Suprapubic skin (tissue), 4 donors: ENCODE measurements around the gene EML1. TPM values are rescaled to one million over a fixed set of nuclear protein-coding genes. Genes with fewer than 3 reads are reported as not detected.

Experiments used
- DNase-seq, 2 donors: peaks; one replicate each; pipeline ENCODE4 v3.0.0-alpha.2; 2019; ENCODE audit warnings: low spot score in 2 of 2
- H3K27ac ChIP-seq: fragments of 200-600 bp; sonication (generic); one replicate; pipeline ENCODE4 v1.5.1; 2019
- H3K27me3 ChIP-seq: fragments of 200-600 bp; sonication (generic); one replicate; pipeline ENCODE4 v1.5.1; 2019
- H3K36me3 ChIP-seq: fragments of 200-600 bp; sonication (generic); one replicate; pipeline ENCODE4 v1.5.1; 2019
- H3K4me1 ChIP-seq: fragments of 200-600 bp; sonication (generic); one replicate; pipeline ENCODE4 v1.5.1; 2019
- H3K4me3 ChIP-seq: fragments of 200-600 bp; sonication (generic); one replicate; pipeline ENCODE4 v1.5.1; 2019; ENCODE audit warnings: mild to moderate bottlenecking
- H3K9me3 ChIP-seq: fragments of 200-600 bp; sonication (generic); one replicate; pipeline ENCODE4 v1.5.1; 2019
- EP300 ChIP-seq: sonication (generic); formaldehyde crosslinking; IDR thresholded peaks from one replicate; pipeline ENCODE4 v1.6.1; 2017; ENCODE audit warnings: antibody characterized with exemption
- POLR2A ChIP-seq, 2 donors: fragments of 450-650 bp; IDR thresholded peaks; one replicate each; pipeline ENCODE4 v1.6.1; 2017; ENCODE audit warnings: antibody characterized with exemption in 2 of 2, mild to moderate bottlenecking in 2 of 2, moderate library complexity in 2 of 2
- POLR2AphosphoS5 ChIP-seq, 3 donors: sonication (generic); formaldehyde crosslinking; IDR thresholded peaks; one replicate each; pipeline ENCODE4 v1.6.1; 2017; ENCODE audit warnings: antibody characterized with exemption in 3 of 3
- WGBS: methylation state at CpG from one replicate; pipeline ENCODE4 v1.1.5; 2018; 5-methylcytosine and 5-hydroxymethylcytosine counted together
- total RNA-seq, 4 donors: library from RNA; depleted of rRNA; stranded (reverse); fragments of >200 nt; gene quantifications; one replicate each; pipeline ENCODE4 v1.1.0, GENCODE V29; 2016
- TF ChIP-seq, protein P1 (sequence below), 2 donors: fragments of 200-600 bp in 1 of 2; fragments of 450-650 bp in 1 of 2; sonication (generic) in 1 of 2; IDR thresholded peaks; one replicate each; pipeline ENCODE4 v1.5.1; 2016 to 2019; ENCODE audit warnings: antibody characterized with exemption in 2 of 2, mild to moderate bottlenecking in 1 of 2, moderate library complexity in 1 of 2

EML1 gene, protein sequence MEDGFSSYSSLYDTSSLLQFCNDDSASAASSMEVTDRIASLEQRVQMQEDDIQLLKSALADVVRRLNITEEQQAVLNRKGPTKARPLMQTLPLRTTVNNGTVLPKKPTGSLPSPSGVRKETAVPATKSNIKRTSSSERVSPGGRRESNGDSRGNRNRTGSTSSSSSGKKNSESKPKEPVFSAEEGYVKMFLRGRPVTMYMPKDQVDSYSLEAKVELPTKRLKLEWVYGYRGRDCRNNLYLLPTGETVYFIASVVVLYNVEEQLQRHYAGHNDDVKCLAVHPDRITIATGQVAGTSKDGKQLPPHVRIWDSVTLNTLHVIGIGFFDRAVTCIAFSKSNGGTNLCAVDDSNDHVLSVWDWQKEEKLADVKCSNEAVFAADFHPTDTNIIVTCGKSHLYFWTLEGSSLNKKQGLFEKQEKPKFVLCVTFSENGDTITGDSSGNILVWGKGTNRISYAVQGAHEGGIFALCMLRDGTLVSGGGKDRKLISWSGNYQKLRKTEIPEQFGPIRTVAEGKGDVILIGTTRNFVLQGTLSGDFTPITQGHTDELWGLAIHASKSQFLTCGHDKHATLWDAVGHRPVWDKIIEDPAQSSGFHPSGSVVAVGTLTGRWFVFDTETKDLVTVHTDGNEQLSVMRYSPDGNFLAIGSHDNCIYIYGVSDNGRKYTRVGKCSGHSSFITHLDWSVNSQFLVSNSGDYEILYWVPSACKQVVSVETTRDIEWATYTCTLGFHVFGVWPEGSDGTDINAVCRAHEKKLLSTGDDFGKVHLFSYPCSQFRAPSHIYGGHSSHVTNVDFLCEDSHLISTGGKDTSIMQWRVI
- total RNA-seq: 10 to 100 TPM in 3 of 4 donors, 1 to 10 TPM in 1; 9.6 to 17.6 (median 15.4) TPM

- Histone ChIP-seq H3K9me3 (no peaks in the 10 kb centered on the region), H3K36me3 (no peaks in the 10 kb centered on the region)
- TF ChIP-seq POLR2A (IDR thresholded peaks at IDR 0.05) (peak in 1 of 2 donors; percentile 38), EP300 (no peak)
Observed at GRCh38 chr14:99793213-99794150, at the start of gene EML1. TSS of gene EML1 (plus strand) at chr14:99793413. CDS start at chr14:99793477, 64 bp downstream.

DNA sequence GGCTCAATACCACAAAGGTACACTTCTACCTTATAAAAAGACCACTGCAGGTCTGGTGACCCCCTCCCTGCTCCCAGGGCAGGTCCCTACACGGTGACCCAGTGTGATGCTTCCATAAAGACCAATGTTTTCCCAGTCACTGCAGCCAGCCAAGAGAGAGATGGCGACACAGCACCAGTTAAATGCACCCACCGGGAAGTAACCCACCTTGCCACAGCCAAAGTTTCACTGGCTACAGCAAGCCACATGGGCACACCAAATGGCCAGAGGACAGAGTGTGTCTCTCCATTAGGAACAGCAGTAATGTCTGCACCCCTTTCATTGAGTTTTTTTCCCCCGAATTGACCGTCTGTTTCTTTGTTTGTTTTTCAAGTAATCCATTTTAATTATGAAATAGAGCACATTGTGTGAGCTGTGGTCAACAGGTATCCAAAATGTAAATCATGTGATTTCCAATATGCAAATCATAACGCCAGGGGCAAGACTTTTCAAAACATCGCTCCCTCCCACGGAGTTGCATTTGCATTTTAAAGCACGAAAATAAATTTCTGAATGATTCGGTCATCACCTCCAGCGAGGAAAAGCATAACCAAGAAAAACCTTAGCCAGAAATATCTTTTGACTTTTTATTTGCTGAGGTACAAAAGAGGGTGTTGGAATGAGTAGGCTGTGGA is 48.9 kb upstream of the EML1 start:
- Histone ChIP-seq H3K4me1 (peaks cover 38% of the 10 kb centered on the region), H3K27me3 (no peaks in the 10 kb centered on the region), H3K27ac (no peak overlapping the region), H3K36me3 (no peaks in the 10 kb centered on the region), H3K9me3 (no peaks in the 10 kb centered on the region), H3K4me3 (no peak overlapping the region)
- no peak for TF ChIP-seq POLR2AphosphoS5 (IDR thresholded peaks at IDR 0.05)
- TF ChIP-seq POLR2A (IDR thresholded peaks at IDR 0.05): no peak
- TF ChIP-seq, protein P1, sequence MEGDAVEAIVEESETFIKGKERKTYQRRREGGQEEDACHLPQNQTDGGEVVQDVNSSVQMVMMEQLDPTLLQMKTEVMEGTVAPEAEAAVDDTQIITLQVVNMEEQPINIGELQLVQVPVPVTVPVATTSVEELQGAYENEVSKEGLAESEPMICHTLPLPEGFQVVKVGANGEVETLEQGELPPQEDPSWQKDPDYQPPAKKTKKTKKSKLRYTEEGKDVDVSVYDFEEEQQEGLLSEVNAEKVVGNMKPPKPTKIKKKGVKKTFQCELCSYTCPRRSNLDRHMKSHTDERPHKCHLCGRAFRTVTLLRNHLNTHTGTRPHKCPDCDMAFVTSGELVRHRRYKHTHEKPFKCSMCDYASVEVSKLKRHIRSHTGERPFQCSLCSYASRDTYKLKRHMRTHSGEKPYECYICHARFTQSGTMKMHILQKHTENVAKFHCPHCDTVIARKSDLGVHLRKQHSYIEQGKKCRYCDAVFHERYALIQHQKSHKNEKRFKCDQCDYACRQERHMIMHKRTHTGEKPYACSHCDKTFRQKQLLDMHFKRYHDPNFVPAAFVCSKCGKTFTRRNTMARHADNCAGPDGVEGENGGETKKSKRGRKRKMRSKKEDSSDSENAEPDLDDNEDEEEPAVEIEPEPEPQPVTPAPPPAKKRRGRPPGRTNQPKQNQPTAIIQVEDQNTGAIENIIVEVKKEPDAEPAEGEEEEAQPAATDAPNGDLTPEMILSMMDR (IDR thresholded peaks at IDR 0.05): no peak
- 51% methylated on average over 11 of the region's 11 CpGs for WGBS
- no peak for DNase-seq

More at GRCh38 chr14:99793213-99794150, at the start of gene EML1:
- H3K27ac ChIP-seq: peak within 1 kb of the TSS; percentile 87
- 0% methylated on average over 19 of the region's 121 CpGs for WGBS
- peak within 1 kb of the TSS; percentile 60 for H3K4me3 ChIP-seq
- no peaks in the 10 kb centered on the region for H3K27me3 ChIP-seq
- peak; percentile 84 to 89 for DNase-seq
- peaks cover 33% of the 10 kb centered on the region for H3K4me1 ChIP-seq

GRCh38 chr14:99744873-99745224 is 48.4 kb upstream of the EML1 start:
- Histone ChIP-seq H3K27me3 (no peaks in the 10 kb centered on the region), H3K36me3 (no peaks in the 10 kb centered on the region), H3K4me3 (no peak overlapping the region), H3K9me3 (no peaks in the 10 kb centered on the region), H3K27ac (no peak overlapping the region), H3K4me1 (peaks cover 40% of the 10 kb centered on the region)
- DNase-seq: no peak
- WGBS: 64% methylated on average over 7 of the region's 7 CpGs
- TF ChIP-seq POLR2A (IDR thresholded peaks at IDR 0.05): no peak
- TF ChIP-seq, protein P1 (IDR thresholded peaks at IDR 0.05): no peak
- TF ChIP-seq POLR2AphosphoS5 (IDR thresholded peaks at IDR 0.05): no peak
- TF ChIP-seq EP300: no peak

GRCh38 chr14:99745307-99745951 is 47.8 kb upstream of the EML1 start:
- Histone ChIP-seq H3K27me3 (no peaks in the 10 kb centered on the region), H3K9me3 (no peaks in the 10 kb centered on the region), H3K4me1 (peaks cover 43% of the 10 kb centered on the region), H3K4me3 (no peak overlapping the region), H3K36me3 (no peaks in the 10 kb centered on the region), H3K27ac (no peak overlapping the region)
- TF ChIP-seq, protein P1 (IDR thresholded peaks at IDR 0.05): no peak
- TF ChIP-seq POLR2AphosphoS5 (IDR thresholded peaks at IDR 0.05) (no peak), POLR2A (IDR thresholded peaks at IDR 0.05) (no peak), EP300 (no peak)
- WGBS: 59% methylated on average over 10 of the region's 10 CpGs
- no peak for DNase-seq
